Activated CD8-positive, alpha-beta memory T cell treated with anti-CD3 and anti-CD28 coated beads for 24 hours (primary cell): Measurements from ENCODE around the gene POMT2.
"Not testable (repeated sequence)": the region's sequence is repeated elsewhere in the genome, so short reads cannot be mapped to it uniquely, and the experiment has no call there.

ENCODE experiments used
- DNase-seq: peaks from one replicate; pipeline ENCODE4 v3.0.0-alpha.2; 2020

Gene POMT2

GRCh38 chr14:77290705-77291104, 30.0 kb downstream of the POMT2 start:
- DNase-seq: no peak

GRCh38 chr14:77286576-77286975, 34.1 kb downstream of the POMT2 start:
- no peak for DNase-seq

GRCh38 chr14:77284466-77284865, 36.2 kb downstream of the POMT2 start:
- DNase-seq: no peak

- DNase-seq: no peak
These were observed 36.6 kb downstream of the POMT2 start for GRCh38 chr14:77284066-77284465.

GRCh38 chr14:77281852-77282410, 38.8 kb downstream of the POMT2 start:
- no peak for DNase-seq

- DNase-seq: not testable (repeated sequence)
These were observed 39.8 kb downstream of the POMT2 start for GRCh38 chr14:77280921-77281320.

- no peak for DNase-seq
These were observed 41.0 kb downstream of the POMT2 start for GRCh38 chr14:77279719-77280118.

GRCh38 chr14:77278461-77279230, 42.0 kb downstream of the POMT2 start:
- no peak for DNase-seq

GRCh38 chr14:77276959-77277358, 43.7 kb downstream of the POMT2 start:
- no peak for DNase-seq

GRCh38 chr14:77276295-77276935, 44.3 kb downstream of the POMT2 start:
- DNase-seq: no peak

- no peak for DNase-seq
These were observed 45.1 kb downstream of the POMT2 start for GRCh38 chr14:77275601-77276017.

- DNase-seq: no peak
These were observed 45.6 kb downstream of the POMT2 start for GRCh38 chr14:77275041-77275580.

GRCh38 chr14:77273796-77274195, 46.9 kb downstream of the POMT2 start:
- no peak for DNase-seq

GRCh38 chr14:77272261-77272660, 48.4 kb downstream of the POMT2 start:
- DNase-seq: no peak

- no peak for DNase-seq
These were observed 49.5 kb downstream of the POMT2 start, which contains the start of gene NGB for GRCh38 chr14:77271113-77271710. Gene NGB, minus strand, starts transcription at chr14:77271206. Its CDS starts 269 bp downstream, at chr14:77270937.

GRCh38 chr14:77270361-77271112, 50.1 kb downstream of the POMT2 start:
- no peak for DNase-seq

GRCh38 chr14:77268989-77269600, 51.6 kb downstream of the POMT2 start:
- DNase-seq: no peak

- no peak for DNase-seq
These were observed 52.6 kb downstream of the POMT2 start for GRCh38 chr14:77267937-77268699.

GRCh38 chr14:77266336-77266735, 54.3 kb downstream of the POMT2 start:
- DNase-seq: no peak

GRCh38 chr14:77265561-77266335, 54.9 kb downstream of the POMT2 start:
- DNase-seq: no peak

GRCh38 chr14:77265187-77265515, 55.5 kb downstream of the POMT2 start:
- no peak for DNase-seq
